Measurements from ENCODE around the gene SCAPER. TPM values are rescaled to one million over a fixed set of nuclear protein-coding genes. Genes with fewer than 3 reads are reported as not detected.

Gene SCAPER
- total RNA-seq, 1 experiment from 2014 or later, result 10.3 TPM

DNA sequence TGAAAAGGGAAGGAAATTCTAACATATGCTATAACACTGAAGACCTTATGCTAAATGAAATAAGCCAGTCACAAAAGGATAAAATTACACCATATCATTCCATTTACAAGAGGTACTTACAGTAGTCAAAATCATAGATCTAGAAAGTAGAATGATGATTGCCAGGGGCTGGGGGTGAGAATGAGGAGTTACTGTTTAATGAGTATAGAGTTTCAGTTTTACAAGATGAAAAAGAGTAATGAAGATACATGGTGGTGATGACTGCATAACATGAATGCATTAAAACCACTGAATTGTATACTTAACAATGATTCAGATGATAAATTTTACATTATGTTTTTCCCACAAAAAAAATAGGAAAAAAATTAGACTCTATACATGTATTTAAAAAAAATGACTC, 152.6 kb downstream of the SCAPER start:
- DNase-seq (ENCODE audit: low spot score), result no peak
- no peak overlapping the region for H3K4me3 Mint-ChIP-seq
- no peaks in the 10 kb centered on the region for H3K9me3 Mint-ChIP-seq
- no peaks in the 10 kb centered on the region for H3K4me1 Mint-ChIP-seq
- no peak for ATAC-seq
- ChIA-PET CTCF (no interaction called here), POLR2A (no interaction called here)
- H3K27ac Mint-ChIP-seq, result no peak overlapping the region
- no peaks in the 10 kb centered on the region for H3K27me3 Mint-ChIP-seq (ENCODE audit: low read depth)
- TF ChIP-seq NR2C2 (CRISPR knock-in tag; IDR thresholded peaks at IDR 0.05), result no peak
- no peak for TF ChIP-seq NFYB (CRISPR knock-in tag; conservative IDR thresholded peaks at IDR 0.05; ENCODE audit: low read depth)
- TF ChIP-seq CREM (CRISPR knock-in tag; IDR thresholded peaks at IDR 0.05), result no peak
- no peak for TF ChIP-seq IRF2 (CRISPR knock-in tag; IDR thresholded peaks at IDR 0.05; ENCODE audit: borderline replicate concordance, low read depth)
- no peak for TF ChIP-seq ZBTB43 (CRISPR knock-in tag; IDR thresholded peaks at IDR 0.05)
- TF ChIP-seq AFF4 (CRISPR knock-in tag; IDR thresholded peaks at IDR 0.05; ENCODE audit: borderline replicate concordance), result no peak
- TF ChIP-seq ZNF671 (CRISPR knock-in tag; IDR thresholded peaks at IDR 0.05), result no peak
- TF ChIP-seq ELF4 (CRISPR knock-in tag; IDR thresholded peaks at IDR 0.05; ENCODE audit: low read depth), result no peak
- TF ChIP-seq CTCF (IDR thresholded peaks at IDR 0.05), result no peak
- no peak for TF ChIP-seq ZNF532 (CRISPR knock-in tag; IDR thresholded peaks at IDR 0.05; ENCODE audit: borderline replicate concordance)
- TF ChIP-seq KAT7 (CRISPR knock-in tag; IDR thresholded peaks at IDR 0.05; ENCODE audit: borderline replicate concordance), result no peak
- no peak for TF ChIP-seq ZNF396 (CRISPR knock-in tag; IDR thresholded peaks at IDR 0.05; ENCODE audit: borderline replicate concordance)
- H3K36me3 Mint-ChIP-seq, result no peaks in the 10 kb centered on the region

- POLR2A ChIA-PET, result no interaction called here
- TF ChIP-seq, protein P1, sequence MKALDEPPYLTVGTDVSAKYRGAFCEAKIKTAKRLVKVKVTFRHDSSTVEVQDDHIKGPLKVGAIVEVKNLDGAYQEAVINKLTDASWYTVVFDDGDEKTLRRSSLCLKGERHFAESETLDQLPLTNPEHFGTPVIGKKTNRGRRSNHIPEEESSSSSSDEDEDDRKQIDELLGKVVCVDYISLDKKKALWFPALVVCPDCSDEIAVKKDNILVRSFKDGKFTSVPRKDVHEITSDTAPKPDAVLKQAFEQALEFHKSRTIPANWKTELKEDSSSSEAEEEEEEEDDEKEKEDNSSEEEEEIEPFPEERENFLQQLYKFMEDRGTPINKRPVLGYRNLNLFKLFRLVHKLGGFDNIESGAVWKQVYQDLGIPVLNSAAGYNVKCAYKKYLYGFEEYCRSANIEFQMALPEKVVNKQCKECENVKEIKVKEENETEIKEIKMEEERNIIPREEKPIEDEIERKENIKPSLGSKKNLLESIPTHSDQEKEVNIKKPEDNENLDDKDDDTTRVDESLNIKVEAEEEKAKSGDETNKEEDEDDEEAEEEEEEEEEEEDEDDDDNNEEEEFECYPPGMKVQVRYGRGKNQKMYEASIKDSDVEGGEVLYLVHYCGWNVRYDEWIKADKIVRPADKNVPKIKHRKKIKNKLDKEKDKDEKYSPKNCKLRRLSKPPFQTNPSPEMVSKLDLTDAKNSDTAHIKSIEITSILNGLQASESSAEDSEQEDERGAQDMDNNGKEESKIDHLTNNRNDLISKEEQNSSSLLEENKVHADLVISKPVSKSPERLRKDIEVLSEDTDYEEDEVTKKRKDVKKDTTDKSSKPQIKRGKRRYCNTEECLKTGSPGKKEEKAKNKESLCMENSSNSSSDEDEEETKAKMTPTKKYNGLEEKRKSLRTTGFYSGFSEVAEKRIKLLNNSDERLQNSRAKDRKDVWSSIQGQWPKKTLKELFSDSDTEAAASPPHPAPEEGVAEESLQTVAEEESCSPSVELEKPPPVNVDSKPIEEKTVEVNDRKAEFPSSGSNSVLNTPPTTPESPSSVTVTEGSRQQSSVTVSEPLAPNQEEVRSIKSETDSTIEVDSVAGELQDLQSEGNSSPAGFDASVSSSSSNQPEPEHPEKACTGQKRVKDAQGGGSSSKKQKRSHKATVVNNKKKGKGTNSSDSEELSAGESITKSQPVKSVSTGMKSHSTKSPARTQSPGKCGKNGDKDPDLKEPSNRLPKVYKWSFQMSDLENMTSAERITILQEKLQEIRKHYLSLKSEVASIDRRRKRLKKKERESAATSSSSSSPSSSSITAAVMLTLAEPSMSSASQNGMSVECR (CRISPR knock-in tag; IDR thresholded peaks at IDR 0.05; ENCODE audit: borderline replicate concordance), result no peak
- TF ChIP-seq ERG (CRISPR knock-in tag; IDR thresholded peaks at IDR 0.05), result no peak
- TF ChIP-seq, protein P2, sequence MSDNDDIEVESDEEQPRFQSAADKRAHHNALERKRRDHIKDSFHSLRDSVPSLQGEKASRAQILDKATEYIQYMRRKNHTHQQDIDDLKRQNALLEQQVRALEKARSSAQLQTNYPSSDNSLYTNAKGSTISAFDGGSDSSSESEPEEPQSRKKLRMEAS (CRISPR knock-in tag; IDR thresholded peaks at IDR 0.05), result no peak
- TF ChIP-seq, protein P3, sequence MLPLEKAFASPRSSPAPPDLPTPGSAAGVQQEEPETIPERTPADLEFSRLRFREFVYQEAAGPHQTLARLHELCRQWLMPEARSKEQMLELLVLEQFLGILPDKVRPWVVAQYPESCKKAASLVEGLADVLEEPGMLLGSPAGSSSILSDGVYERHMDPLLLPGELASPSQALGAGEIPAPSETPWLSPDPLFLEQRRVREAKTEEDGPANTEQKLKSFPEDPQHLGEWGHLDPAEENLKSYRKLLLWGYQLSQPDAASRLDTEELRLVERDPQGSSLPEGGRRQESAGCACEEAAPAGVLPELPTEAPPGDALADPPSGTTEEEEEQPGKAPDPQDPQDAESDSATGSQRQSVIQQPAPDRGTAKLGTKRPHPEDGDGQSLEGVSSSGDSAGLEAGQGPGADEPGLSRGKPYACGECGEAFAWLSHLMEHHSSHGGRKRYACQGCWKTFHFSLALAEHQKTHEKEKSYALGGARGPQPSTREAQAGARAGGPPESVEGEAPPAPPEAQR (CRISPR knock-in tag; IDR thresholded peaks at IDR 0.05), result no peak
- no peak for TF ChIP-seq PRRX2 (CRISPR knock-in tag; IDR thresholded peaks at IDR 0.05)
Observed at GRCh38 chr15:76737573-76737972, 167.6 kb downstream of the SCAPER start.

More at GRCh38 chr15:76737573-76737972, 167.6 kb downstream of the SCAPER start:
- Mint-ChIP-seq H3K27me3 (ENCODE audit: low read depth) (no peaks in the 10 kb centered on the region), H3K4me1 (no peaks in the 10 kb centered on the region), H3K36me3 (peaks cover 32% of the 10 kb centered on the region), H3K27ac (no peak overlapping the region; the same call in 1 of the 2 replicates), H3K9me3 (peaks cover 41% of the 10 kb centered on the region), H3K4me3 (no peak overlapping the region)
- DNase-seq (ENCODE audit: low spot score) (no peak), ATAC-seq (no peak)
- CTCF ChIA-PET, result no interaction called here

All from WTC11 (cell line).